HG02759 (cell line): ENCODE results near the gene ARHGDIB.

Experiments used
- ATAC-seq: cut with Tn5 transposase; IDR thresholded peaks from one replicate; pipeline ENCODE4 v1.9.1; 2021; ENCODE audit warnings: mild to moderate bottlenecking, moderate library complexity; ENCODE audit not compliant: unreplicated experiment

The ARHGDIB gene

GRCh38 chr12:14931791-14932560 is 29.4 kb downstream of the ARHGDIB start:
- ATAC-seq, result no peak

- ATAC-seq, result no peak
Observed at GRCh38 chr12:14931359-14931758, 30.0 kb downstream of the ARHGDIB start.

- no peak for ATAC-seq
Observed at GRCh38 chr12:14930299-14930698, 31.1 kb downstream of the ARHGDIB start.

GRCh38 chr12:14928931-14929330 is 32.5 kb downstream of the ARHGDIB start:
- no peak for ATAC-seq

GRCh38 chr12:14927267-14927666 is 34.1 kb downstream of the ARHGDIB start:
- no peak for ATAC-seq

GRCh38 chr12:14924541-14924940 is 36.9 kb downstream of the ARHGDIB start:
- ATAC-seq, result no peak

- no peak for ATAC-seq
Observed at GRCh38 chr12:14923944-14924343, 37.5 kb downstream of the ARHGDIB start.

GRCh38 chr12:14921218-14921617 is 40.2 kb downstream of the ARHGDIB start:
- no peak for ATAC-seq

- no peak for ATAC-seq
Observed at GRCh38 chr12:14920475-14921126, 40.8 kb downstream of the ARHGDIB start.

- ATAC-seq, result no peak
Observed at GRCh38 chr12:14919455-14919854, 41.9 kb downstream of the ARHGDIB start.

- no peak for ATAC-seq
Observed at GRCh38 chr12:14915736-14916135, 45.7 kb downstream of the ARHGDIB start.

GRCh38 chr12:14913381-14913781 is 48.0 kb downstream of the ARHGDIB start:
- no peak for ATAC-seq

- ATAC-seq, result no peak
Observed at GRCh38 chr12:14911131-14911530, 50.3 kb downstream of the ARHGDIB start.

GRCh38 chr12:14910090-14910915 is 51.1 kb downstream of the ARHGDIB start:
- no peak for ATAC-seq

GRCh38 chr12:14907953-14908352 is 53.4 kb downstream of the ARHGDIB start:
- no peak for ATAC-seq

GRCh38 chr12:14906114-14906513 is 55.3 kb downstream of the ARHGDIB start:
- ATAC-seq, result no peak

- no peak for ATAC-seq
Observed at GRCh38 chr12:14905269-14906004, 56.0 kb downstream of the ARHGDIB start.

- ATAC-seq, result no peak
Observed at GRCh38 chr12:14904854-14905253, 56.5 kb downstream of the ARHGDIB start.

GRCh38 chr12:14903386-14904098 is 57.9 kb downstream of the ARHGDIB start:
- ATAC-seq, result no peak

GRCh38 chr12:14902465-14902864 is 58.9 kb downstream of the ARHGDIB start:
- ATAC-seq, result no peak
